Neural crest cell (in vitro differentiated cells): ENCODE data around the gene WIPF2. TPM values are rescaled to one million over a fixed set of nuclear protein-coding genes. Genes with fewer than 3 reads are reported as not detected.
"Not testable (repeated sequence)": the region's sequence is repeated elsewhere in the genome, so short reads cannot be mapped to it uniquely, and the experiment has no call there.

Experiments
- DNase-seq: peaks from one replicate; pipeline ENCODE4 v3.0.0; 2021; ENCODE audit warnings: low read depth, mixed read lengths, low spot score
- H3K27ac Mint-ChIP-seq: one replicate; pipeline ENCODE4 v1.8.0; 2021; ENCODE audit warnings: mild to moderate bottlenecking, mixed read lengths; ENCODE audit not compliant: unreplicated experiment
- H3K27me3 Mint-ChIP-seq: 2 replicates; pipeline ENCODE4 v1.8.0; 2021; ENCODE audit warnings: low read depth, mild to moderate bottlenecking, mixed read lengths
- H3K36me3 Mint-ChIP-seq: 2 replicates; pipeline ENCODE4 v1.8.0; 2021; ENCODE audit warnings: low read depth, mild to moderate bottlenecking, mixed read lengths
- H3K4me1 Mint-ChIP-seq: 2 replicates; pipeline ENCODE4 v1.8.0; 2021; ENCODE audit warnings: mixed read lengths
- H3K4me3 Mint-ChIP-seq: one replicate; pipeline ENCODE4 v1.8.0; 2021; ENCODE audit warnings: mild to moderate bottlenecking, mixed read lengths
- H3K9me3 Mint-ChIP-seq: 2 replicates; pipeline ENCODE4 v1.8.0; 2021; ENCODE audit warnings: mixed read lengths
- total RNA-seq: library from RNA; stranded (reverse); gene quantifications from 2 replicates; pipeline ENCODE4 v1.2.1, GENCODE V29; 2021
- TF ChIP-seq, protein P1 (sequence below): fragments of 200-600 bp; sonication (generic); conservative IDR thresholded peaks from 2 replicates; pipeline ENCODE4 v1.5.0; 2021; ENCODE audit warnings: antibody characterized with exemption, mild to moderate bottlenecking

Gene WIPF2
- total RNA-seq, 1 donor from 2014 or later: 28.7 TPM

DNA sequence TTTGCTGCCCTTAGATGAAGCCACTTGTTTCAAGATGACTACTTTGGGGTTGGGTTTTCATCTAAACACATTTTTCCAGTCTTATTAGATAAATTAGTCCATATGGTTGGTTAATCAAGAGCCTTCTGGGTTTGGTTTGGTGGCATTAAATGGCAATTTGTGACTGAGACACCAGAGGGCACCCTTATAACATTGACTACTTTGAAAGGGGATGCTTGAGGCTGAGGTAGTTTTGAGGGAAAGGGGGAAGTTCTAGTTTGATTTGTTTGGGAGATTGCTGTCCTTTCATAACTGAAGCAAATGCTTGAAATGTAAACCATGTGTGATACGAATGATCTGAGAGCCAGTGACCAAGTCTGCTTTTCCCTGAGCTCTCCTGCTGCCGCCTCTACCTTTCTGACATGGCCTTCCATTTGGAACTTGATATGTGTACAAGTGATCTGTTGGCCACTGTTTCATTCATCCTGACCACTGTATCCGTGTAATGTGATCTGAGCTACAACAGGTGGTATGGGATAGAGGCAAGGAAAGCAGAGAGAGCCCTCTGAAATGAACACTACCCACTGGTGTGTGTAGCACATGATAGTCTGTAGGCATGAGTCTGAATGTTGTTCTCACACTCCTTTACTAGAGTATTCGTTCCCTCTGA, 84.0 kb downstream of the WIPF2 start:
- TF ChIP-seq, protein P1, sequence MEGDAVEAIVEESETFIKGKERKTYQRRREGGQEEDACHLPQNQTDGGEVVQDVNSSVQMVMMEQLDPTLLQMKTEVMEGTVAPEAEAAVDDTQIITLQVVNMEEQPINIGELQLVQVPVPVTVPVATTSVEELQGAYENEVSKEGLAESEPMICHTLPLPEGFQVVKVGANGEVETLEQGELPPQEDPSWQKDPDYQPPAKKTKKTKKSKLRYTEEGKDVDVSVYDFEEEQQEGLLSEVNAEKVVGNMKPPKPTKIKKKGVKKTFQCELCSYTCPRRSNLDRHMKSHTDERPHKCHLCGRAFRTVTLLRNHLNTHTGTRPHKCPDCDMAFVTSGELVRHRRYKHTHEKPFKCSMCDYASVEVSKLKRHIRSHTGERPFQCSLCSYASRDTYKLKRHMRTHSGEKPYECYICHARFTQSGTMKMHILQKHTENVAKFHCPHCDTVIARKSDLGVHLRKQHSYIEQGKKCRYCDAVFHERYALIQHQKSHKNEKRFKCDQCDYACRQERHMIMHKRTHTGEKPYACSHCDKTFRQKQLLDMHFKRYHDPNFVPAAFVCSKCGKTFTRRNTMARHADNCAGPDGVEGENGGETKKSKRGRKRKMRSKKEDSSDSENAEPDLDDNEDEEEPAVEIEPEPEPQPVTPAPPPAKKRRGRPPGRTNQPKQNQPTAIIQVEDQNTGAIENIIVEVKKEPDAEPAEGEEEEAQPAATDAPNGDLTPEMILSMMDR: peak; percentile 78
- H3K36me3 Mint-ChIP-seq: peaks cover 2% of the 10 kb centered on the region
- no peaks in the 10 kb centered on the region for H3K27me3 Mint-ChIP-seq
- no peak overlapping the region for H3K27ac Mint-ChIP-seq
- peak overlapping the region; percentile 8 for H3K4me3 Mint-ChIP-seq
- H3K9me3 Mint-ChIP-seq: no peaks in the 10 kb centered on the region
- peak; percentile 53 for DNase-seq
- peaks cover 8% of the 10 kb centered on the region for H3K4me1 Mint-ChIP-seq

DNA sequence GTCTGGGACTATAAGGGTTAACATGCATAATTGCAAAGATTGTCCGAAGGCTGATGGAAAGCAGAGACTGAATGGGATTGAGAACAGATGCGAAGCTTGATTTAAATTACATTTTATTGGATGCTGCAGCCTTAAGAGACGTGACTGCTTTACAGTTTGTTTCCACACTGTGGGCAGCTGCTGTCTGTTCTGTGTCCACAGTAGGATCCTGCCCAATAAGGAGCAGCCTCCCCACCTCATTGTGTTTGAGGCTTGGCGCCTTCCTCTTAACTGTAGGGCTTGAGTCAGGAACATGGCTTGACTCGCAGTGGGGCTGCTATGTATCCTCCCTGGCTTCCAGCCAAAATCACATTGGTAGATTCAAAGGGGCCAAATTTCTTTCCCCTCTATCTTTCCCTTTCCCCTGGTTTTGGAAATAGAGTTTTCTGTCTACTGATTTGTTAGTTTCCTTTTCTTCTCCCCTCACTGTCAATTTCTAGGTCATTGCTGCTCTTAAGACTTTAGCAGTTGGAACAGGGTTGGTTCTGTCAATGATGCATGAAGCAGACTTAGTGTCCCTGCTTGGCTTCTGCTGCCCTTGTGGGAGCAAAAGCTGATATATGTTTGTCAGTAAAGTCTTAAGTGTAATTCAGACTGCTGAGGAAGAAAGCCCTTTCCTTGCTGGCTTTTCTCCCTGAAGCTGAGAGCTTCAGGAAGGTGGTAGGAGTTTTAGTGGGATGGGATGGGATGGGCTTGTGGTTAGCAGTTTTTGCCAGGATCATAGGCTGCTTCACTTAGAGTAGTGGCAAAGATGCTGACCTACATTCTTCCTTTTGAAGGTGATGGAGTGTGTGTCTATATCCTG, 84.8 kb downstream of the WIPF2 start:
- H3K4me3 Mint-ChIP-seq: no peak overlapping the region
- H3K36me3 Mint-ChIP-seq: peaks cover 2% of the 10 kb centered on the region
- H3K27ac Mint-ChIP-seq: no peak overlapping the region
- peaks cover 8% of the 10 kb centered on the region for H3K4me1 Mint-ChIP-seq
- no peak for DNase-seq
- H3K9me3 Mint-ChIP-seq: no peaks in the 10 kb centered on the region
- TF ChIP-seq, protein P1: no peak
- no peaks in the 10 kb centered on the region for H3K27me3 Mint-ChIP-seq

GRCh38 chr17:40304552-40304863, 85.4 kb downstream of the WIPF2 start:
- not testable (repeated sequence) for H3K9me3 Mint-ChIP-seq, H3K36me3 Mint-ChIP-seq, H3K27me3 Mint-ChIP-seq, H3K4me1 Mint-ChIP-seq, H3K27ac Mint-ChIP-seq, H3K4me3 Mint-ChIP-seq, DNase-seq

DNA sequence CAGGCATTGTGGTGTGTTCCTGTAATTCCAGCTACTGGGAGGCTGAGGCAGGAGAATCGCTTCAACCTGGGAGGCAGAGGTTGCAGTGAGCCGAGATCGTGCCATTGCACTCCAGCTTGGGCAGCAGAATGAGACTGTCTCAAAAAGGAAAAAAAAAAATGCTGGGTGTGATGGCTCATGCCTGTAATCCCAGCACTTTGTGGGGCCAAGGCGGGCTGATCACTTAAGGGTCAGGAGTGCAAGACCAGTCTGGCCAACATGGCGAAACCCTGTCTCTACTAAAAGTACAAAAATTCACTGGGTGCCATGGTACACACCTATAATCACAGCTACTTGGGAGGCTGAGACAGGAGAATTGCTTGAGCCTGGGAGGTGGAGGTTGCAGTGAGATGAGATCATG, 85.8 kb downstream of the WIPF2 start:
- not testable (repeated sequence) for H3K4me3 Mint-ChIP-seq, H3K27me3 Mint-ChIP-seq, H3K4me1 Mint-ChIP-seq, H3K27ac Mint-ChIP-seq, H3K9me3 Mint-ChIP-seq, H3K36me3 Mint-ChIP-seq, DNase-seq

GRCh38 chr17:40306395-40306794, 87.3 kb downstream of the WIPF2 start:
- TF ChIP-seq, protein P1: no peak
- H3K9me3 Mint-ChIP-seq: no peaks in the 10 kb centered on the region
- H3K27me3 Mint-ChIP-seq: no peaks in the 10 kb centered on the region
- peaks cover 2% of the 10 kb centered on the region for H3K36me3 Mint-ChIP-seq
- peaks cover 14% of the 10 kb centered on the region for H3K4me1 Mint-ChIP-seq
- H3K27ac Mint-ChIP-seq: no peak overlapping the region
- no peak overlapping the region for H3K4me3 Mint-ChIP-seq
- no peak for DNase-seq

GRCh38 chr17:40307001-40307730, 88.1 kb downstream of the WIPF2 start:
- no peak overlapping the region for H3K27ac Mint-ChIP-seq
- no peaks in the 10 kb centered on the region for H3K9me3 Mint-ChIP-seq
- no peaks in the 10 kb centered on the region for H3K36me3 Mint-ChIP-seq
- no peaks in the 10 kb centered on the region for H3K27me3 Mint-ChIP-seq
- H3K4me1 Mint-ChIP-seq: peaks cover 19% of the 10 kb centered on the region
- no peak for DNase-seq
- H3K4me3 Mint-ChIP-seq: no peak overlapping the region
- TF ChIP-seq, protein P1: no peak
